ENCODE measurements around the gene SVIL. TPM values are rescaled to one million over a fixed set of nuclear protein-coding genes. Genes with fewer than 3 reads are reported as not detected.
"Not testable (repeated sequence)": the region's sequence is repeated elsewhere in the genome, so short reads cannot be mapped to it uniquely, and the experiment has no call there.

SVIL gene
- total RNA-seq, 2 donors from 2014 or later, result 349 to 483 TPM

- Histone ChIP-seq H3K27me3 (replicated peaks; ENCODE audit: insufficient read depth) (no peaks in the 10 kb centered on the region), H3K27ac (peak overlapping the region; percentile 75 to 82), H3K4me1 (ENCODE audit: control insufficient read depth in 1 of 2, low read depth in 2 of 2) (peaks cover 17 to 55% of the 10 kb centered on the region in 2 donors), H3K36me3 (peaks cover 35% of the 10 kb centered on the region), H3K9me3 (no peaks in the 10 kb centered on the region), H3K4me3 (no peak overlapping the region)
- DNase-seq (ENCODE audit: low spot score) (no peak), ATAC-seq (ENCODE audit: insufficient number of reproducible peaks, low FRiP score, low read depth) (peak; percentile 24)
- TF ChIP-seq CTCF (IDR thresholded peaks at IDR 0.05), result no peak
Measured at GRCh38 chr10:29555746-29556481, 78.9 kb downstream of the SVIL start.

- H3K36me3 ChIP-seq, result peaks cover 42% of the 10 kb centered on the region
- TF ChIP-seq CTCF (IDR thresholded peaks at IDR 0.05), result no peak
Measured at GRCh38 chr10:29555091-29555745, 79.6 kb downstream of the SVIL start.

GRCh38 chr10:29554660-29555059, 80.1 kb downstream of the SVIL start:
- H3K27me3 ChIP-seq (replicated peaks; ENCODE audit: insufficient read depth), result no peaks in the 10 kb centered on the region
- H3K27ac ChIP-seq, result peak overlapping the region; percentile 22 to 56
- H3K4me3 ChIP-seq, result no peak overlapping the region
- ATAC-seq (ENCODE audit: insufficient number of reproducible peaks, low FRiP score, low read depth) (no peak), DNase-seq (ENCODE audit: low spot score) (no peak)
- no peak for TF ChIP-seq CTCF (IDR thresholded peaks at IDR 0.05)
- H3K4me1 ChIP-seq (ENCODE audit: control insufficient read depth in 1 of 2, low read depth in 2 of 2), result peaks cover 13 to 45% of the 10 kb centered on the region in 2 donors
- no peaks in the 10 kb centered on the region for H3K9me3 ChIP-seq
- peaks cover 46% of the 10 kb centered on the region for H3K36me3 ChIP-seq

More at GRCh38 chr10:29555091-29555745, 79.6 kb downstream of the SVIL start:
- DNase-seq (ENCODE audit: low spot score) (no peak), ATAC-seq (ENCODE audit: insufficient number of reproducible peaks, low FRiP score, low read depth) (no peak)
- no peaks in the 10 kb centered on the region for H3K9me3 ChIP-seq
- H3K27ac ChIP-seq, result peak overlapping the region; percentile 56 to 75
- no peaks in the 10 kb centered on the region for H3K27me3 ChIP-seq (replicated peaks; ENCODE audit: insufficient read depth)
- H3K4me3 ChIP-seq, result no peak overlapping the region
- H3K4me1 ChIP-seq (ENCODE audit: control insufficient read depth in 1 of 2, low read depth in 2 of 2), result peaks cover 17 to 50% of the 10 kb centered on the region in 2 donors

- H3K27ac ChIP-seq, result peak overlapping the region; percentile 30 to 56
- no peaks in the 10 kb centered on the region for H3K9me3 ChIP-seq
- H3K4me1 ChIP-seq (ENCODE audit: control insufficient read depth in 1 of 2, low read depth in 2 of 2), result peaks cover 12 to 42% of the 10 kb centered on the region in 2 donors
- H3K36me3 ChIP-seq, result peaks cover 46% of the 10 kb centered on the region
- DNase-seq (ENCODE audit: low spot score) (no peak), ATAC-seq (ENCODE audit: insufficient number of reproducible peaks, low FRiP score, low read depth) (no peak)
- no peak overlapping the region for H3K4me3 ChIP-seq
- H3K27me3 ChIP-seq (replicated peaks; ENCODE audit: insufficient read depth), result no peaks in the 10 kb centered on the region
- TF ChIP-seq CTCF (IDR thresholded peaks at IDR 0.05), result no peak
Measured at GRCh38 chr10:29553544-29554250, 81.1 kb downstream of the SVIL start.

- not testable (repeated sequence) for DNase-seq (ENCODE audit: low spot score); H3K4me3 ChIP-seq; H3K9me3 ChIP-seq; ATAC-seq (ENCODE audit: insufficient number of reproducible peaks, low FRiP score, low read depth); H3K27me3 ChIP-seq (replicated peaks; ENCODE audit: insufficient read depth)
- Histone ChIP-seq H3K4me1 (ENCODE audit: control insufficient read depth in 1 of 2, low read depth in 2 of 2) (peaks cover 13 to 45% of the 10 kb centered on the region in 2 donors), H3K36me3 (peaks cover 49% of the 10 kb centered on the region), H3K27ac (peak overlapping the region in 1 of 2 donors; percentile 30)
Measured at GRCh38 chr10:29553116-29553515, 81.7 kb downstream of the SVIL start.

GRCh38 chr10:29549493-29549892, 85.3 kb downstream of the SVIL start:
- H3K4me1 ChIP-seq (ENCODE audit: control insufficient read depth in 1 of 2, low read depth in 2 of 2), result peaks cover 19 to 47% of the 10 kb centered on the region in 2 donors
- H3K4me3 ChIP-seq, result not testable (repeated sequence)

More at GRCh38 chr10:29549493-29549892, 85.3 kb downstream of the SVIL start:
- H3K9me3 ChIP-seq; ATAC-seq (ENCODE audit: insufficient number of reproducible peaks, low FRiP score, low read depth); H3K27me3 ChIP-seq (replicated peaks; ENCODE audit: insufficient read depth); H3K27ac ChIP-seq; DNase-seq (ENCODE audit: low spot score): not testable (repeated sequence)
- peaks cover 51% of the 10 kb centered on the region for H3K36me3 ChIP-seq

Data from thoracic aorta (tissue), 2 donors.